ENCODE results near the gene ARHGEF1.
A peak's percentile ranks its signal among the peaks of the same experiment; 100 is the strongest.

ARHGEF1 gene

GRCh38 chr19:41876847-41877832, 5.8 kb upstream of the ARHGEF1 start, which contains the start of gene CD79A:
Gene CD79A, plus strand, starts transcription at chr19:41877279. Its CDS starts 26 bp downstream, at chr19:41877305.
- no peak for DNase-seq (ENCODE audit: low read depth)
- H3K4me3 ChIP-seq (ENCODE audit: control insufficient read depth, low read depth, low read length) = no peak within 1 kb of the TSS
- TF ChIP-seq CTCF (IDR thresholded peaks at IDR 0.05; ENCODE audit: control insufficient read depth, insufficient read depth, low read depth, low read length, missing control alignments) = no peak

- no peak overlapping the region for H3K4me3 ChIP-seq (ENCODE audit: control insufficient read depth, low read depth, low read length)
- TF ChIP-seq CTCF (IDR thresholded peaks at IDR 0.05; ENCODE audit: control insufficient read depth, insufficient read depth, low read depth, low read length, missing control alignments) = no peak
- DNase-seq (ENCODE audit: low read depth) = no peak
Measured at GRCh38 chr19:41877916-41878905, 4.8 kb upstream of the ARHGEF1 start.

GRCh38 chr19:41879080-41879479, 3.9 kb upstream of the ARHGEF1 start:
- H3K4me3 ChIP-seq (ENCODE audit: control insufficient read depth, low read depth, low read length) = no peak overlapping the region
- DNase-seq (ENCODE audit: low read depth) = no peak
- TF ChIP-seq CTCF (IDR thresholded peaks at IDR 0.05; ENCODE audit: control insufficient read depth, insufficient read depth, low read depth, low read length, missing control alignments) = no peak

- no peak for DNase-seq (ENCODE audit: low read depth)
- no peak overlapping the region for H3K4me3 ChIP-seq (ENCODE audit: control insufficient read depth, low read depth, low read length)
- no peak for TF ChIP-seq CTCF (IDR thresholded peaks at IDR 0.05; ENCODE audit: control insufficient read depth, insufficient read depth, low read depth, low read length, missing control alignments)
Measured at GRCh38 chr19:41879670-41880328, 3.2 kb upstream of the ARHGEF1 start.

- no peak for DNase-seq (ENCODE audit: low read depth)
- H3K4me3 ChIP-seq (ENCODE audit: control insufficient read depth, low read depth, low read length) = no peak overlapping the region
- TF ChIP-seq CTCF (IDR thresholded peaks at IDR 0.05; ENCODE audit: control insufficient read depth, insufficient read depth, low read depth, low read length, missing control alignments) = no peak
Measured at GRCh38 chr19:41880329-41880708, 2.7 kb upstream of the ARHGEF1 start.

- DNase-seq (ENCODE audit: low read depth) = no peak
- peak overlapping the region; percentile 90 for H3K4me3 ChIP-seq (ENCODE audit: control insufficient read depth, low read depth, low read length)
- TF ChIP-seq CTCF (IDR thresholded peaks at IDR 0.05; ENCODE audit: control insufficient read depth, insufficient read depth, low read depth, low read length, missing control alignments) = no peak
Measured at GRCh38 chr19:41883463-41883820, 458 bp downstream of the ARHGEF1 start.

All from AG09309 (cell line).